ENCODE data around the gene TPSD1.
"Not testable (repeated sequence)": the region's sequence is repeated elsewhere in the genome, so short reads cannot be mapped to it uniquely, and the experiment has no call there.

The TPSD1 gene

GRCh38 chr16:1262846-1263221 lies 7.0 kb downstream of the TPSD1 start:
- DNase-seq (ENCODE audit: low spot score) = no peak

- no peak for DNase-seq (ENCODE audit: low spot score)
Measured at GRCh38 chr16:1263591-1264344, 7.9 kb downstream of the TPSD1 start.

- DNase-seq (ENCODE audit: low spot score) = no peak
Measured at GRCh38 chr16:1264345-1265089, 8.6 kb downstream of the TPSD1 start.

GRCh38 chr16:1265090-1265630 lies 9.3 kb downstream of the TPSD1 start:
- DNase-seq (ENCODE audit: low spot score) = no peak

- no peak for DNase-seq (ENCODE audit: low spot score)
Measured at GRCh38 chr16:1265826-1266225, 10.0 kb downstream of the TPSD1 start.

GRCh38 chr16:1269418-1269817 lies 13.5 kb downstream of the TPSD1 start:
- DNase-seq (ENCODE audit: low spot score) = not testable (repeated sequence)

GRCh38 chr16:1271380-1271723 lies 15.5 kb downstream of the TPSD1 start:
- no peak for DNase-seq (ENCODE audit: low spot score)

GRCh38 chr16:1271724-1272413 lies 16.0 kb downstream of the TPSD1 start:
- DNase-seq (ENCODE audit: low spot score) = peak; percentile 9

- DNase-seq (ENCODE audit: low spot score) = no peak
Measured at GRCh38 chr16:1272453-1273198, 16.8 kb downstream of the TPSD1 start.

GRCh38 chr16:1273816-1274215 lies 17.9 kb downstream of the TPSD1 start:
- no peak for DNase-seq (ENCODE audit: low spot score)

- DNase-seq (ENCODE audit: low spot score) = no peak
Measured at GRCh38 chr16:1274767-1275166, 18.9 kb downstream of the TPSD1 start.

- no peak for DNase-seq (ENCODE audit: low spot score)
Measured at GRCh38 chr16:1275791-1276579, 20.1 kb downstream of the TPSD1 start.

- no peak for DNase-seq (ENCODE audit: low spot score)
Measured at GRCh38 chr16:1276580-1276878, 20.7 kb downstream of the TPSD1 start.

- DNase-seq (ENCODE audit: low spot score) = no peak
Measured at GRCh38 chr16:1277151-1277598, 21.3 kb downstream of the TPSD1 start.

GRCh38 chr16:1277617-1278282 lies 21.9 kb downstream of the TPSD1 start:
- DNase-seq (ENCODE audit: low spot score) = no peak

- DNase-seq (ENCODE audit: low spot score) = no peak
Measured at GRCh38 chr16:1278477-1278876, 22.6 kb downstream of the TPSD1 start.

- no peak for DNase-seq (ENCODE audit: low spot score)
Measured at GRCh38 chr16:1279081-1279944, 23.4 kb downstream of the TPSD1 start.

- no peak for DNase-seq (ENCODE audit: low spot score)
Measured at GRCh38 chr16:1279945-1280589, 24.2 kb downstream of the TPSD1 start.

- no peak for DNase-seq (ENCODE audit: low spot score)
Measured at GRCh38 chr16:1280783-1281182, 24.9 kb downstream of the TPSD1 start.

Measured in Ammon's horn (tissue), 1 donor.